ENCODE data around the gene NUP54. TPM values are rescaled to one million over a fixed set of nuclear protein-coding genes. Genes with fewer than 3 reads are reported as not detected.
A peak's percentile ranks its signal among the peaks of the same experiment; 100 is the strongest.

The NUP54 gene
- total RNA-seq, 4 donors from 2014 or later = 30.2 to 36.6 (median 33.4) TPM

DNA sequence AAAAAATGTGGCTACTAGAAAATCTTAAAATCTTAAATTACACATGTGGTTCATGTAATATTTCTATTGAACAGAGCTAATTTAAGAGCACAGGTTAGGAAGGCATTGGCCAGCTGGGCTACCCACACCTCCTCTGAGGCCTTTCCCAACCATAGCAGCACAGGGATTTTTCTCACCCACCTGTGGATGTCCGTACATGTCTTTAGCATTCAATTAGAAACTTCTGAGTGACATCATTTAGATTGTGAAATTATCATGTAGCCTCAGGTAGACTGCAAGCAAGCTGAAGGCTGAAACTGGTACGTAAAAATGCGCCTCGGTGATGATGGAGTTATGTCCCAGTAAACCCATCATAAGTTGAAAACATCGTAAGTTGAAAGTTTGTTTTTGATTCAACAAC lies 34.3 kb upstream of the NUP54 start:
- no peaks in the 10 kb centered on the region for H3K9me3 ChIP-seq
- DNase-seq (ENCODE audit: low spot score in 2 of 2) = no peak
- no peak overlapping the region for H3K4me3 ChIP-seq
- TF ChIP-seq POLR2AphosphoS5 (IDR thresholded peaks at IDR 0.05) = no peak
- TF ChIP-seq, protein P1, sequence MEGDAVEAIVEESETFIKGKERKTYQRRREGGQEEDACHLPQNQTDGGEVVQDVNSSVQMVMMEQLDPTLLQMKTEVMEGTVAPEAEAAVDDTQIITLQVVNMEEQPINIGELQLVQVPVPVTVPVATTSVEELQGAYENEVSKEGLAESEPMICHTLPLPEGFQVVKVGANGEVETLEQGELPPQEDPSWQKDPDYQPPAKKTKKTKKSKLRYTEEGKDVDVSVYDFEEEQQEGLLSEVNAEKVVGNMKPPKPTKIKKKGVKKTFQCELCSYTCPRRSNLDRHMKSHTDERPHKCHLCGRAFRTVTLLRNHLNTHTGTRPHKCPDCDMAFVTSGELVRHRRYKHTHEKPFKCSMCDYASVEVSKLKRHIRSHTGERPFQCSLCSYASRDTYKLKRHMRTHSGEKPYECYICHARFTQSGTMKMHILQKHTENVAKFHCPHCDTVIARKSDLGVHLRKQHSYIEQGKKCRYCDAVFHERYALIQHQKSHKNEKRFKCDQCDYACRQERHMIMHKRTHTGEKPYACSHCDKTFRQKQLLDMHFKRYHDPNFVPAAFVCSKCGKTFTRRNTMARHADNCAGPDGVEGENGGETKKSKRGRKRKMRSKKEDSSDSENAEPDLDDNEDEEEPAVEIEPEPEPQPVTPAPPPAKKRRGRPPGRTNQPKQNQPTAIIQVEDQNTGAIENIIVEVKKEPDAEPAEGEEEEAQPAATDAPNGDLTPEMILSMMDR (IDR thresholded peaks at IDR 0.05) = no peak
- TF ChIP-seq POLR2A (IDR thresholded peaks at IDR 0.05) = no peak
- no peak for TF ChIP-seq EP300 (IDR thresholded peaks at IDR 0.05)
- H3K27ac ChIP-seq = no peak overlapping the region
- WGBS = 72% methylated on average over 5 of the region's 5 CpGs
- no peaks in the 10 kb centered on the region for H3K27me3 ChIP-seq
- H3K4me1 ChIP-seq = no peaks in the 10 kb centered on the region
- H3K36me3 ChIP-seq = peaks cover 7% of the 10 kb centered on the region

DNA sequence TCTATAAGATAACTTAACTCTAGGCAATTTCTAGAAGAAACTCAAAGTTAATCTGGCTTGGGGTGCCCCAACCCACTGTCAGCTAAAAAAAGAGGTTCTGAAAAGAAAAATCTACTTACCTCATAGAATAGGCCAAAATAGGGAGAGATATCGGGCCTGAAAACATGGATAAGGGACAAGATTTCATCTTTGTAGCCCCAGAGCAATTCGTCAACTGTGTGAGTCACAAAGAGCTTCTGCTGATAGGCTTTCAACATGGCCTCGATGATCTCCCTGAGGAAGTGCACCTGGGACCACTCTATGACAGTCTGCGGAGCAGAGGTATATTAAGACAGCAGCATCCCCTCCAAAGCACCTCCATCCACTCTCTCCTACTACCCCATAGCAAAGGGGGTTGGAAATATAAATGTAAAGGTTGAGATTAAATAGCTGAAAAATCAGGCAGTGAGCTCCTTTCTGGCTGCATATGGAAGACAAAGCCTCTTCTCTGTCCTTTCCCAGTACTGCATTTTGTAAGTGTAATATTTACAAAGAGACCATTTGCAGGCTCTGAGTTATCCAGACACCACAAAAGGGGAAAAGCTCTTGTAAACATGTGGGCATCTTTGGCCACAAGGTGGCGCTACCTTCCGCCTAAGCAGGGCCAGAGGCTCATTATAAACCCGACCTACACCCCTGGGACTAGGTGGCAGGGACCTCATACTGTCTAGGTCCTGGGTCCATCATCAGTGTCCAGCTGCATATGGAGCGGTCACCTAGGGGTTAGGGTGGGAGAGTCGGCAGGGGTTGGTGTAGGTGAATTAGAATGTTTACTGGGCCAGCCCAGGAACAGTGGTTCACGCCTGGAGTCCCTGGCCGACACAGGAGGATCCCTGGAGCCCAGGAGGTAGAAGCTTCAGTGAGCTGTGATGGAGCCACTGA lies 31.5 kb upstream of the NUP54 start:
- DNase-seq (ENCODE audit: low spot score in 2 of 2) = peak; percentile 89
- TF ChIP-seq, protein P1 (IDR thresholded peaks at IDR 0.05) = peak; percentile 54 to 80
- no peak for TF ChIP-seq POLR2A (IDR thresholded peaks at IDR 0.05)
- no peak overlapping the region for H3K4me3 ChIP-seq
- H3K4me1 ChIP-seq = no peaks in the 10 kb centered on the region
- H3K36me3 ChIP-seq = peaks cover 11% of the 10 kb centered on the region
- no peak overlapping the region for H3K27ac ChIP-seq
- no peaks in the 10 kb centered on the region for H3K27me3 ChIP-seq
- WGBS = 67% methylated on average over 11 of the region's 11 CpGs
- no peaks in the 10 kb centered on the region for H3K9me3 ChIP-seq

DNA sequence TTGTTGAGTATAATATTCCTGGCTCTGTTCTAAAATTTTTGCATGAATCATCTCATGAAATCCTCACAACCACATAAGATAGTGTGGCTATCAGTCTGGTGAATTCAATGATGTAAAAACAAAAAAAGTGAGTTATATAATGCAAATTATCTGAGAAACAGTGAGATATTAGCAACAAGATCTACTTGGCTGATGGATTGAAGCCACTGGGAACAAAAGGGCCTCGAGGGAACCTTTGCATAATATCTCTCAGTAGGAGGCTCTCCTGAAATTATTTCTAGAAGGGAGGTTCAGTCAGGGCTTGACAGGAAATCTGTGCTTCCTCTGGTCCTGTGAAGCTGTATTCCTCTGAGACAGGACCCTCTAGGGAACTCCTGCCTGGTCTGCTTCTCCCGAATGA lies 30.1 kb upstream of the NUP54 start:
- Histone ChIP-seq H3K4me1 (no peaks in the 10 kb centered on the region), H3K36me3 (peaks cover 24% of the 10 kb centered on the region), H3K27me3 (no peaks in the 10 kb centered on the region), H3K4me3 (no peak overlapping the region), H3K27ac (no peak overlapping the region), H3K9me3 (no peaks in the 10 kb centered on the region)
- DNase-seq (ENCODE audit: low spot score in 2 of 2) = no peak
- WGBS = 44% methylated on average over 2 of the region's 2 CpGs
- TF ChIP-seq, protein P1 (IDR thresholded peaks at IDR 0.05) = no peak
- no peak for TF ChIP-seq POLR2A (IDR thresholded peaks at IDR 0.05)
- TF ChIP-seq EP300 (IDR thresholded peaks at IDR 0.05) = no peak
- no peak for TF ChIP-seq POLR2AphosphoS5 (IDR thresholded peaks at IDR 0.05)

DNA sequence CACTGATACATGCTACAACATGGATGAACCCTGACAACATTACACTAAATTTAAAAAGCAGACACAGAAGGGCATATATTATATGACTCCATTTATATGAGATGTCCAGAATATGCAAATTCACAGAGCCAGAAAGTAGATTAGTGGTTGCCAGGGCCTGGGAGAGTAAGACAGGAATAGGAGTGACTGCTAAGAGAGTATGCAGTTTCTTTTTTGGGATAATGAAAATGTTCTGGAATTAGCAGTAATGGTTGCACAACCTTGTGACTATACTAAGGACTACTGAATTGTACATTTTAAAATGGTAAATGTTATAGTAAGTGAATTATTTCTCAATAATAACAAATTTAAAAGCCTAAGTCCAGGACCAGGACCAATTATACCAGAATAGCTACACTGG lies 29.5 kb upstream of the NUP54 start:
- no peaks in the 10 kb centered on the region for H3K27me3 ChIP-seq
- DNase-seq (ENCODE audit: low spot score in 2 of 2) = no peak
- no peaks in the 10 kb centered on the region for H3K9me3 ChIP-seq
- no peaks in the 10 kb centered on the region for H3K4me1 ChIP-seq
- H3K36me3 ChIP-seq = peaks cover 30% of the 10 kb centered on the region
- H3K27ac ChIP-seq = no peak overlapping the region
- TF ChIP-seq EP300 (IDR thresholded peaks at IDR 0.05) (no peak), POLR2AphosphoS5 (IDR thresholded peaks at IDR 0.05) (no peak)
- H3K4me3 ChIP-seq = no peak overlapping the region

DNA sequence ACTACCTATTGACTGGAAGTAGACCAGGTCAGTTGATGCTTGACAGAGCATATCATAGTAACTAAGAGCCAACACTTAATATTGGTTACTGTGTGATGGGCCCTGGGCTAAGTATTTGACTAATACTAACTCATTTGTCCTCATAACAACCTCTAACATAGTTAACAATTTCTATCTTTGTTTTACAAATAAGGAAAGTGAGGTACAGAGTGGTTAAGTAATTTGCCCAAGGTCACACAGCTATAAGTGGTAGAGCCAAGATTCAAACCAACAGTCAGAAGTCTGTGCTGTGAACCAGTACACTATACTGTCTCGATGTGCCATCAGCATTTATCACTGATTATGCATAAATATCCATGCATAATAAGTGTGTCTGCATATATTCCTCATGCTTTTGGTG lies 27.1 kb upstream of the NUP54 start:
- peaks cover 44% of the 10 kb centered on the region for H3K36me3 ChIP-seq
- no peak for DNase-seq (ENCODE audit: low spot score in 2 of 2)
- no peak overlapping the region for H3K27ac ChIP-seq
- H3K27me3 ChIP-seq = no peaks in the 10 kb centered on the region
- H3K4me3 ChIP-seq = no peak overlapping the region
- no peaks in the 10 kb centered on the region for H3K9me3 ChIP-seq
- WGBS = 96% methylated on average over 1 of the region's 1 CpG
- TF ChIP-seq EP300 (IDR thresholded peaks at IDR 0.05) (no peak), POLR2AphosphoS5 (IDR thresholded peaks at IDR 0.05) (no peak), POLR2A (IDR thresholded peaks at IDR 0.05) (no peak)
- TF ChIP-seq, protein P1 (IDR thresholded peaks at IDR 0.05) = no peak
- no peaks in the 10 kb centered on the region for H3K4me1 ChIP-seq
